ENCODE data around the gene MALAT1. TPM values are rescaled to one million over a fixed set of nuclear protein-coding genes. Genes with fewer than 3 reads are reported as not detected.

Gene MALAT1
- 5,567 and 6,141 TPM in 2 replicates for total RNA-seq

GRCh38 chr11:65498977-65499712 lies at the start of gene MALAT1:
MALAT1 (plus strand) TSS chr11:65499045.

DNA sequence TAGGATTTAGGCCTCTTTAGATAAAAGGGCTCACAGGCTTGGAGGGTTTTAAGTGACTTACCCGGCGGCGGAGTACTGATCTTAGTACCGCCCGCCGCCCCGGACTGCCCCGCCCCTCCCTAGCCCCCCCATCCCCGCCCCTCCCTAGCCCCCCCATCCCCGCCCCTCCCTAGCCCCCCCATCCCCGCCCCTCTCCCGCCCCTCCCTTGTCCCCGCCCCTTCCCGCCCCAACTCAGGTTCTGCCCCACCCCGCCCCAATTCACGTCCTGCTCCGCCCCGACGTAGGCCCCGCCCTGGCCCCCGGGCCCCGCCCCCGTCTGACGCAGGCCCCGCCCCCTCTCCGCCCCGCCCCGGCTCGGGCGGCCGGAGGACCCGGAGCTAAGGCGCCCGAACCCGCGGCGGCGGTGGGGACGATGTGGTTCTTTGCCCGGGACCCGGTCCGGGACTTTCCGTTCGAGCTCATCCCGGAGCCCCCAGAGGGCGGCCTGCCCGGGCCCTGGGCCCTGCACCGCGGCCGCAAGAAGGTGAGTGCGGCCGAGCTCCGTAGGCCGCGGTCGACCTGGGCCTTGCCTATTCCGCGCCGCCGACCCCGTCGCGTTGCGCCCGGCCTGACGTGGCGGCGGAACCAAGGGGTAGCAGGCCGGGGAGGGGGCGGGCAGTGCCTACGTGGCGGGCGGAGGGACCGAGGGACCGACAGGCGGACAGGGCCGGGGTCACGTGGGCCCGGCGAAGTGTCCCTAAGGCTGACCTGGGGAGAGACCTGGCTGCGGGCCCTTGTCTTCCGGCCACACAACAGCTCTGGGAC lies 26.1 kb downstream of the MALAT1 start, which contains the start of gene SCYL1:
Gene SCYL1 (plus strand): TSS at position 343 of the 805 bp plus-strand sequence. CDS start 71 bp downstream, at position 414.

Small RNA genes within 50 kb of the gene (small RNA-seq; reads per million reads assigned to genes)
- gene RF01684: not detected

Other genes with a start within 250 kb of the MALAT1 start
- gene POLA2, start 237.1 kb upstream of the MALAT1 start, total RNA-seq: 9.9 and 17.6 TPM in 2 replicates
- gene CDC42EP2, start 184.2 kb upstream of the MALAT1 start, total RNA-seq: 49.6 and 58.8 TPM in 2 replicates
- 49.2 and 52.0 TPM in 2 replicates for gene DPF2, start 165.2 kb upstream of the MALAT1 start, total RNA-seq
- gene TIGD3, start 144.3 kb upstream of the MALAT1 start, total RNA-seq: under 0.01 TPM in 2 replicates
- 3.3 and 4.0 TPM in 2 replicates for gene SLC25A45, start 116.4 kb upstream of the MALAT1 start, total RNA-seq
- 50.3 and 57.3 TPM in 2 replicates for gene FRMD8, start 112.4 kb upstream of the MALAT1 start, total RNA-seq
- gene NEAT1, start 76.2 kb upstream of the MALAT1 start, total RNA-seq: 228 and 325 TPM in 2 replicates
- 48.5 and 108 TPM in 2 replicates for gene SCYL1, start 26.0 kb downstream of the MALAT1 start, total RNA-seq
- 24.6 and 49.3 TPM in 2 replicates for gene LTBP3, start 59.3 kb downstream of the MALAT1 start, total RNA-seq
- gene ZNRD2, start 71.4 kb downstream of the MALAT1 start, total RNA-seq: 45.9 and 46.7 TPM in 2 replicates
- 21.7 TPM in 2 replicates for gene FAM89B, start 73.5 kb downstream of the MALAT1 start, total RNA-seq
- 34.2 and 59.0 TPM in 2 replicates for gene EHBP1L1, start 77.0 kb downstream of the MALAT1 start, total RNA-seq
- 0.37 TPM in 1 of 2 replicates, not detected in the other for gene KCNK7, start 96.8 kb downstream of the MALAT1 start, total RNA-seq
- 18.4 and 28.7 TPM in 2 replicates for gene MAP3K11, start 115.2 kb downstream of the MALAT1 start, total RNA-seq
- gene PCNX3, start 116.7 kb downstream of the MALAT1 start, total RNA-seq: 25.4 and 33.4 TPM in 2 replicates
- 23.5 and 38.3 TPM in 2 replicates for gene SIPA1, start 139.1 kb downstream of the MALAT1 start, total RNA-seq
- 22.8 and 31.9 TPM in 2 replicates for gene RELA, start 163.9 kb downstream of the MALAT1 start, total RNA-seq
- gene KAT5, start 213.2 kb downstream of the MALAT1 start, total RNA-seq: 42.6 and 44.5 TPM in 2 replicates
- 33.0 and 38.6 TPM in 2 replicates for gene RNASEH2C, start 221.8 kb downstream of the MALAT1 start, total RNA-seq